Stimulated activated CD4-positive, alpha-beta T cell treated with anti-CD3 and anti-CD28 coated beads, Interleukin-15, amount 100 ng/mL, for 48 hours (primary cell): ENCODE data around the gene PBX1.

Experiments
- DNase-seq, 2 donors: peaks; one replicate each; pipeline ENCODE4 v3.0.0-alpha.2; 2020; ENCODE audit warnings: low read depth in 2 of 2

PBX1 gene

DNA sequence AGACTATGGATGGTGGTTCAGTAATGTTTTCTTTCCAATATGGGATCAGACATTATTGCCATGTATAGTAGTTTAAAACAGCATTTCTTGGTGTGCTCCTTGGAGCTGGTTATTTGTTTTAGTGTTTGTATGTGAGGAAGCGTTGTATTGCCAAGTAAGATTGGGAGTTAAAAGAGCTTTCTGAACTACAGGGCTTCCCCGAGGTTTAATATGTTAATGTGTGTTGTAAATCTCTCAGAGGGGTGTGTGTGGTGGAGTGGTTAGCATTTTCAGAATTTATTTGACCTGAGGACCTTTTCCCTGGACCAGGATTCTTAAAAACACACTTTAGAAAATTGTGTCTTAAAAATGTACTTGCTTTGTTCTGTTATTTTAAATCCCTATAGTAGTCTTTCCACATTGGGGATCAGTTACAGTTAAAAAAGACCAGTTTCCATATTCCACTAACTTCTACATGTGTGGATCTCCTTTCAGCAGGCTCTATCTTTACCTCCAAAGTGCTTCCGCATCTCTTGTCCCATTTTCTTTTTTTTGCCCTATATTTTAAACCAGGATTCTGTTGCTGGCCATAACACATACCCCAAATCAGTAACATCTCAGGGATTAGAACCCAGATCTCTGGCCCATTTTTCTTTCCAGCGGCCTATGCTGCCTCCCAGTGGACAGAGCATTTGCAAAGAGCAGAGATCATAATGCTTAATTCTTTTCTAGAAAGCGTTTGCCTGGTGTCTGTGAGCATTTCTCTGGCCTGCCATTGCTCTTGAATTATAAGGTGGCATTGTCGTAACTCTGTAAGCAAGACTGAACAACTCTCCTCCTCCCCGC lies 58.6 kb downstream of the PBX1 start:
- DNase-seq: no peak

DNA sequence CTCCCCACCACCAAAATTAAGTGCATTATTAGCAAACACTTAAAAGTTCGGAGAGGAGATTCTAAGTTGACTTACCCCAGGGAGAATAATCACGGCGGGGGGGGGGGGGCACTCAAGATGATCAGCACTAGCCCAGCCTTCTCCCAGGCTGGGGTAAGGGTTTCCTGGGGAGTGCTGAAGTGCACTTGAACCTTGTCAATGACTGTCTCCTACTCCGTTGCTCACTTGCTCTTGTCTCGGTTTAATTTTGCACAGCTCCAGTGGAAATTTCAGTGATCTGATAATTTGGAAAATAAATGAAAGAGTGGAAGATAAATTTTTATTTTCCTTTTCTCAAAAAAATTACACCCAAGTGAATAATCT lies 59.2 kb downstream of the PBX1 start:
- no peak for DNase-seq

DNA sequence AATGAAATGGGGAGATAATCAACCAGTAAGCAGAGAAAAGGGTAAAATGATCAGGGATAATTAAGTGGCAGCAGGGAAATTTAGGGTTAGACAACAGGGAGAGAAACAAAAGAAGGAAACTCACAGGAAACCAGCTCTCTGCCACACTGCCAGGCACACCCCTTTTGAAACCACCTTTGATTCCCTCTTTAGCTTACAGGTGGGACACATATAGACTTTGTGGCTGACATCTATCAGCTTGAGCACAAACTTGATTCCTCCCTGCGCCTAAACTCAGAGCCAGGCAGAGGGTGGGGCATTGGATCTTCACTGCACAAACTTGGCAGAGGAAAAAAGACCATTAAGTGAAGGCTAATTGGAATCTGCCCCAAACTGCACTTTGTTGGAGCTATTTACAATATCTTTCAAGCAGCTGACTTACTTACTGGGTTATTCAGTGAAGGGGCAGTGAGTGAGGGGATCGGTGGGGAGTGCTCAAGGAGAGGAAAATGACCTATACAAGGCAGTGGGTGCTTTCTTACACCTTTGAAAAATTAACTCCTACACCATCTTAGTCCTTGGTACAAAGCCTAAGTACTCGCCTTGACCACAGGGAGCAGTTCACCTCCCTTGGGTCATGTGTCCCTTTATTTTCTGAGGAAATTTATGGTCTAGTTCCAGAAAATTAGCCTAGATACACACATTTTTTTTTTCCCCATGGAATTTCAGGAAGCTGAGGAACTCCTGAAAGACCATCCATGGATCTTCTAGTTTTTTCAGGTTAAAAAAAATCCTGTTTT lies 60.2 kb downstream of the PBX1 start:
- no peak for DNase-seq

- no peak for DNase-seq
Measured at GRCh38 chr1:164622068-164622845, 63.3 kb downstream of the PBX1 start.

DNA sequence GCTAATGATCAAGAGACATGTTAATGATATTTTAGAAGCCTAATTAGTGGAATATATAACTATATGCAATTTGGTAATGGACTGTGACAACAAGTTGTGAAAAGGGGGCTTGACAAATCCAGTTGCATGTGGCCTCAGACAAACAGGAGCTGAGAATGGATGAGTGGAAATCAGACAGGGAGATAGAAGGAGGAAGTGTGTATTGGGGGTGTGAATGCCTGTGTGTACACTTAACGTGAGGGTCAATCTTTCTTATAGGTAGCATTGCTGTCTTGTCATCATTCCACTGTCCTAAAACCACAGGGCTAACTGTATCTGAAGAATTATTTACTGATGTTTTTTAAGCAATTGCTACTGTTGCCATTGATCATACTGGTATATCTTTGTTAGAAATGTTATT lies 64.8 kb downstream of the PBX1 start:
- DNase-seq: no peak

- DNase-seq: no peak
Measured at GRCh38 chr1:164624400-164624799, 65.4 kb downstream of the PBX1 start.

- DNase-seq: no peak
Measured at GRCh38 chr1:164625004-164625617, 66.1 kb downstream of the PBX1 start.

- DNase-seq: no peak
Measured at GRCh38 chr1:164628772-164629171, 69.8 kb downstream of the PBX1 start.

GRCh38 chr1:164629971-164630370 lies 71.0 kb downstream of the PBX1 start:
- no peak for DNase-seq

- DNase-seq: no peak
Measured at GRCh38 chr1:164630626-164631396, 71.8 kb downstream of the PBX1 start.

DNA sequence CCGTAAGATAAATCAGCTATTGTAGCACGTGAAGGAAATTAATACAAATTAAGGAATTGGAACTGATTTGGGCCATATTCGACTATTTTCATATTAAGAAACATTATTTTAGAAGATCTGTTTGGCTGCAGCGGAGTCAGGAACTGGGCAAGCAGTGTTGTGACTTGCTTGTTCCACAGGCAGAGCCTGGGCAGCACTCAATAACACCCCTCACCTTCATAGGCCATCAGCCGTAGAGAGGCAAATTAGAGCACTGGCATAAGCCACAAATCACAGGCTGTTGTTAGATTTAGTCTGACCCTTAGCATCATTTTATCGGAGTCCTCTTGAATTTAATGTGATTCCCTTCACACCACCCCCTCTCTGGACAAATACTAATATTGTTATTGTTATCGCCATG lies 72.8 kb downstream of the PBX1 start:
- DNase-seq: no peak

GRCh38 chr1:164633997-164634396 lies 75.0 kb downstream of the PBX1 start:
- DNase-seq: no peak

DNA sequence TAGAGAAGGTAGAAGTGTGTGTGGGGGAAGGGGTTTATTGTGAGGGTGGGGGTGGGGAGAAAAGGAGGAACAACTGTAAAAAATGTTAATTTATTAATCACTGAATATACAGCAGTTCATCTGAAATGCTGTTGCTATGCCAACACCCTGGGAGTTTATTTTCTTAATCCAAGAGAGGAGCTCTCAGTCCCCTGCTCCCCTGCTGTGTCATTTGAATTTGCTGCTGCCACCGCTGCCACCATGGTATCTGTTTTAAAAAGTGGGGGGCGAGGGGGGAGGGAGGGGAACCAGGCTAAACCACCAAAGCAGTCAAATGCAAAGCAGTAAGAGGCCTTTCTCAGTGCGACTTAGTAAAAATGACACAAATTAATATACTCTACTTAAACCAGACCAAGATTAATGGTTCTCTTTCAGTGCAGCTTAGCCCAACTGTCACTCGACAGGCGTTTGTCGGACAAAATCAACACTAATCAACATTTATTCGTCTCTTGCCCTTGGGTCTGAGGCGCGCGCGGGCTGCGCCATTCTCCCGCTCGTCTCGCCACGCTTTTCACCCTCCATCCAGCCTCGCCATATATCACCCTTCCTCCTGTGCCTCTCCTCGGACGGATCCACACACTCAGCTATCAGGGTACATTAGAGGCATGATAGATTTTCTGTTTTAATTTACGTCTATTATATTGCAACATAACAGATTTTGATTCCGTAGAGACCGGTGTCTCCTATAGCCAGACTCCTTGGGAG lies 76.2 kb downstream of the PBX1 start:
- DNase-seq: no peak

DNA sequence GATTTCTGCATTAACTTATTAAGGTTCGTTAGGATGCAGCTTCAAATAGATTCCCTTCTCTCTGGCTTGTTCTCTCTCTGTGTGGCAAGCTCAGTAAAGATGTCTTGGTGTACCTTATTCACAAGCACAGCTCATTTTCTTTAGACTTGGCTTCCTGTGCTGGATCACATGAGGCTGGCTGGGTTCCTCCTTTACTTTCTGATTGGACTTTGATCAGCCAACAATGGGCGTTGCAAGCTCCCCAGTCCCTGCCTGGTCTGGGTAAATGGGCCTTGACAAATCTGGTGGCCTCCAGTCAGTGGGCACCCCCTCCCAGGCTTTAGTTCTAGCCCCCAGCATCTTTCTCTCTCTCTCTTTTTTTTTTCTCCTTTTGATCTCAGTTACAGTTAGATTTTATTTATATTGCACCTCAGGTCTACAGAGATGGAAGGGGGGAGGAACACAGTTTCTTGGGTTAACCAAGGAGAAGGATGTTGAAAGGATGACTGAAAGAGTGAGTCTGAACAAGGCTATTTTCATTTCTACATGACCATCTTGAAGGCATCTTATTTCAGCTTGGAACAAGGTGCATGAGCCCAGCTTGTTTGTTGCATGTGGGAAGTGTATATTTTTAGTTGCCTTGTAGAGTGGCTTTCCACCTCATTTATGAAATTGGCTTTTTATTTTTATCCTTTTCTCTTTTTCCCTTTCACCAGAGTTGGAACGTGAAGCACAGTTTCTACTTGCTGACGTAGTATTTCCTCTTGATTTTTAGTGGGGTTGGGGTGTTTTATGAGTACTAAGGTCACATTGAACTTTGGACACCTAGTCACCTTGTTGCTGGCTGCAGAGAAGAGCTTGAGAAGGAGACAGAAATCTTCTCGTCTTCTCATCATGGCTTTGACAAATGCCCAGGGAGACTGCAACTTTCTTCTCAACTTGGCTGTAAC lies 77.1 kb downstream of the PBX1 start:
- DNase-seq: no peak

DNA sequence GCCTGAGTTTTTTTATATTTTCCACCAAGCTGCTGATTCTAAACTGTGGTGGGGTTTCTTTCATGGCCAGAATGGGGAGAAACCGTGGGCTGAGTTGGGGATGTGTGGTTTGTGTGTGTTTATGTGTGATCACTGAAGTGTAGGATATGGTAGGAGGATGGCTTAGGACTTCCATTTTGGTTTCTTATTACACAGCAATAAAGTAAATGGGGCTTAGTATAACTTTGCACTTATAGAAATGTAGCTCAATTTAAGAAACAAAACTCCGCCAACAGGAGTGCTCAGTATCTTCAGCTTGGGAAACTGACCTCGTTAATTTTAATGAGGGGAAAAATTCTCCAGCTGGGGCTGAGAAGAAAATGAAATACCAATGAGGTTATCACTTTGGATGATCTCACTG lies 77.8 kb downstream of the PBX1 start:
- no peak for DNase-seq

DNA sequence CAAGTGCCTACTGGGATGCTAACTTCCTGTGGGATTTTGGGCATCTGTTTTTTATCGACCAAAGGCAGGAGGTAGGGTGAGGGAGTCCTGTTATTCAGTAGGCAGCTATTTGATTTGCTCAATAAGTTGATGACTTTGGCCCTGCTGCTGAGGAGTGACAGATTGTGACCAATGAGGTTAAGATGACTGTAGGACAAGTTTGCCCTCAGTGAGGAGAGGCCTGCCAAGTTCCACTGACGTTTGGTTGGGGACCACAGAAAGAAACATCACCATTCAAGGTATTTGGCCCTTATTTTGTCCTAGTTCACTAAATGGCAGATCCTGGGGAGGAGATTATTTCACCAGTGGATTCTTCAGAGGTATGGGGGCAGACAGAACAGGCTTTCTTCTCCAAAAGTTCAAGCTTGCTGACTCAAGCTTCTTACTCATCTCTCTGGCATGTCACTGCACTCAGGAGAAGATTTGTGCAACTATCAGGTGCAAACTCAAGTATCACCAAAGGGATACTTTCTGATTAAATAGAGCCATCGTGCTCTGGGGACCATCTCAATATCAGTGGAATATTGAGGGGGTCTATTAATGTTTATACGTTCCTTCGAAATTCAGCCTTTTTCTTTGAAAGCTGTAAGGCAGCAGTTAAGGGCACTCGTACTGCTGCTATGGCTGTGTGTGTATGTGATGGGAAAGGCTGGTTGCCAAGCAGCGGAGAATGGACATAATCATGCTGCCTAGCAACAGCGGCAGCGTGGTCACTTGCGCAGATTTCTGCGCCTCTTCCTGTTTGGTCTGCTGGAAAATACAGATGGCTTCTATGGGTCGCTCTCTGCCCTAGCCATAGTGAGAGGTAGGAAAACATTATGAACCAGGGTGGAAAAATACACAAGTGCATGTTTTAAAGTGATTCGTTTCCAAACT lies 78.7 kb downstream of the PBX1 start:
- no peak for DNase-seq

GRCh38 chr1:164638492-164639202 lies 79.7 kb downstream of the PBX1 start:
- DNase-seq: no peak
